Measurements from ENCODE around the gene CEBPZOS.
A peak's percentile ranks its signal among the peaks of the same experiment; 100 is the strongest.

The CEBPZOS gene

GRCh38 chr2:37171624-37171950, 24.7 kb upstream of the CEBPZOS start:
- Histone ChIP-seq H3K36me3 (no peaks in the 10 kb centered on the region), H3K27me3 (no peaks in the 10 kb centered on the region), H3K9me3 (no peaks in the 10 kb centered on the region), H3K4me1 (no peaks in the 10 kb centered on the region), H3K4me3 (ENCODE audit: low read depth, low read length) (no peak overlapping the region)
- DNase-seq: no peak
- no peak for TF ChIP-seq CTCF (IDR thresholded peaks at IDR 0.05; ENCODE audit: low read depth, low read length)

GRCh38 chr2:37173741-37174140, 22.6 kb upstream of the CEBPZOS start:
- no peak for DNase-seq
- no peaks in the 10 kb centered on the region for H3K9me3 ChIP-seq
- no peaks in the 10 kb centered on the region for H3K27me3 ChIP-seq
- no peak overlapping the region for H3K4me3 ChIP-seq (ENCODE audit: low read depth, low read length)
- no peaks in the 10 kb centered on the region for H3K36me3 ChIP-seq
- H3K4me1 ChIP-seq: no peaks in the 10 kb centered on the region
- no peak for TF ChIP-seq CTCF (IDR thresholded peaks at IDR 0.05; ENCODE audit: low read depth, low read length)

GRCh38 chr2:37180006-37180639, 16.2 kb upstream of the CEBPZOS start:
- Histone ChIP-seq H3K4me3 (ENCODE audit: low read depth, low read length) (no peak overlapping the region), H3K36me3 (no peaks in the 10 kb centered on the region), H3K27me3 (no peaks in the 10 kb centered on the region), H3K4me1 (no peaks in the 10 kb centered on the region), H3K9me3 (no peaks in the 10 kb centered on the region)
- TF ChIP-seq CTCF (IDR thresholded peaks at IDR 0.05; ENCODE audit: low read depth, low read length): peak; percentile 27; the same call in 1 of the 2 replicates
- no peak for DNase-seq

- Histone ChIP-seq H3K4me1 (no peaks in the 10 kb centered on the region), H3K4me3 (ENCODE audit: low read depth, low read length) (no peak overlapping the region), H3K9me3 (no peaks in the 10 kb centered on the region), H3K27me3 (no peaks in the 10 kb centered on the region), H3K36me3 (no peaks in the 10 kb centered on the region)
- no peak for DNase-seq
- TF ChIP-seq CTCF (IDR thresholded peaks at IDR 0.05; ENCODE audit: low read depth, low read length): no peak
Observed at GRCh38 chr2:37180640-37181039, 15.7 kb upstream of the CEBPZOS start.

- Histone ChIP-seq H3K4me1 (no peaks in the 10 kb centered on the region), H3K4me3 (ENCODE audit: low read depth, low read length) (no peak overlapping the region), H3K9me3 (no peaks in the 10 kb centered on the region), H3K36me3 (no peaks in the 10 kb centered on the region), H3K27me3 (no peaks in the 10 kb centered on the region)
- TF ChIP-seq CTCF (IDR thresholded peaks at IDR 0.05; ENCODE audit: low read depth, low read length): no peak
- DNase-seq: no peak
Observed at GRCh38 chr2:37181726-37182684, 14.3 kb upstream of the CEBPZOS start.

GRCh38 chr2:37188570-37188969, 7.7 kb upstream of the CEBPZOS start, which contains the start of gene SULT6B1:
Gene SULT6B1, minus strand, starts transcription at chr2:37188670. Its CDS starts 30 bp downstream, at chr2:37188640.
- no peak for TF ChIP-seq CTCF (IDR thresholded peaks at IDR 0.05; ENCODE audit: low read depth, low read length)
- H3K9me3 ChIP-seq: no peaks in the 10 kb centered on the region
- no peaks in the 10 kb centered on the region for H3K4me1 ChIP-seq
- H3K4me3 ChIP-seq (ENCODE audit: low read depth, low read length): no peak within 1 kb of the TSS
- H3K36me3 ChIP-seq: no peaks in the 10 kb centered on the region
- DNase-seq: no peak
- no peaks in the 10 kb centered on the region for H3K27me3 ChIP-seq

Data from BE2C (cell line).